SH-SY5Y (cell line): ENCODE results near the gene ARL2BP.

Experiments used
- GATA2 ChIP-seq: IDR thresholded peaks from 2 replicates; pipeline ENCODE4 v1.6.1; 2011; ENCODE audit warnings: mild to moderate bottlenecking, low read depth, low read length
- GATA3 ChIP-seq: IDR thresholded peaks from 2 replicates; pipeline ENCODE4 v1.6.1; 2011; ENCODE audit warnings: low read depth, mild to moderate bottlenecking, low read length, moderate library complexity

DNA sequence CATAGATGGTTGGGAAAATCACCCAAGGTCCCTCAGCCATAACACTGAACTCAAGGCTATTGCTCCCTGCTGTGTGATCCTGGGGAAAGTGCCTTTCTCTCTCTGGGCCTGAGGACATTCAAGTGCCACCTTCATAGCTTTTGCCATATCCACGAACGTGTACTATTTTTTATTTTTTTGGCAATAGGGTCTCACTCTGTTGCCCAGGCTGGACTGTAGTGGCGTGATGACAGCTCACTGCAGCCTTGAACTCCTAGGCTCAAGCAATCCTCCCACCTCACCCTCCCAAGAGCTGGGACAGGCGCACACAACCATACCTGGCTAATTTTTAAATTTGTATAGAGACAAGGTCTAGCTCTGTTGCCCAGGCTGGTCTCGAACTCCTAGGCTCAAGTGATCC lies 28.8 kb downstream of the ARL2BP start:
- no peak for TF ChIP-seq GATA2
- no peak for TF ChIP-seq GATA3
